GM19239 (cell line): Measurements from ENCODE around the gene RPS16.
A peak's percentile ranks its signal among the peaks of the same experiment; 100 is the strongest.
"Not testable (repeated sequence)": the region's sequence is repeated elsewhere in the genome, so short reads cannot be mapped to it uniquely, and the experiment has no call there.

Source experiments
- DNase-seq: peaks from one replicate; pipeline ENCODE4 v3.0.0; 2011; ENCODE audit warnings: low spot score; ENCODE audit not compliant: insufficient read length
- FAIRE-seq: peaks from 2 replicates; lab custom pipeline; 2011; peaks lifted over from hg19 to GRCh38; lab: Jason Lieb, UNC

The RPS16 gene

DNA sequence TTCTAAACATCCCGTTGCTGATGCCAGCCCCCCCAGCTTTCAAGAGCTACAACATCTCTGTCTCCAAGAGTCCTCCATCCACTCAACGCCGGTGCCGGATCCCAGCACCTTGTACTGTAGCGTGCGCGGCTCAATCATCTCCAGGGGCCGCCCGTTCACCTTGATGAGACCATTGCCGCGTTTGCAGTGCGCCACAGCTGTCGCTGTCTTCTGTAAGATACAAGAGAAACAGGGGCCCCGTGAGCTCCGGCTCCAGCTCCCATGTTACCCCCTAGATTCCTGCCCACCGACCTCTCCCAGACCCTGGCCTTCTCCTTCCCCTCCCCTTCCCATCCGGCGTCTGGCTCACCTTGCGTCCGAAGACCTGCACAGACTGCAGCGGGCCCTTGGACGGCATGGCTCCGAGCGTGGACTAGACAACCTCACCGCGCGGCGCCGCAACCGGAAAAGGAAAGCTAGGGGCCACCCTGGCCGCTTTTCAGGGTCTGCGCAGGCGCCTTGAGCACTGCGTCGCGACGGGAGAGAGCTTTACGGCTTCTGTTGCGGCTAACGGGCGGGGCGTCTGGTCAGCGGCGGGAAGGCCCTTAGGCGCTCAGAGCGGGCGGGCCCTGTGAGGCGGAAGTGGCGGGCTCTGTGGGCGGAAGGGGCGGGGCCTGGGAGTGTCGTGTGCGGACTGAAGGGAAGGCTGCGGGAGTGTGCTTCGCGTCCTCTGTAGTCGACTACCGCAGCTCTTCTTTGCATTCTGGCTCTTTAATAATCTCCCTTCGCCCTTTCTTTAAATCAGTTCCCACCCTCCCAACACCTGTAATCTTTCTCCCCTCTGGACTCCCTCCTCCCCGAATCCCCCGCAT lies at the start of gene RPS16:
Gene RPS16 (minus strand): TSS at position 451 of the 851 bp plus-strand sequence. CDS start 54 bp downstream, at position 397.
- DNase-seq (peak; percentile 73), FAIRE-seq (peak; percentile 97)

DNA sequence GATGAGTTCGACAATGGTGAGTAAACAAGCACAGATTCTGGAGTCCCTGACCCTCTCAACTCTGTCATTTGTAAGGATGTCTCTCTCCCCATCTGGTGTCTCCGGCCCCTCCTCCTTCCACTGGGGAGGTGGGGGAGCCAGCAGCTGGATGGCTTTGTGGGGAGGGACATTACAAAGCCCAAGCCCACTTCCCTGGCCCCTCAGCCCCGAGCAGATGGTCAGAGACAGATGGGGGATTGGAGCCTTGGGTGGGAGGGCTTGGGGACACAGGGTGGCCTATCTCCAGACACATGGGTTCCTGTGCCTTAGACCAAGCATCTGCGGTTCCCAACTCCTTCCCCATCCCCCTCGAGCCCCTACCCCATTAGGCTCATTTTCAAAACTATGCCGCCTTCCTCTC lies 47.4 kb upstream of the RPS16 start:
- FAIRE-seq (no peak), DNase-seq (no peak)

DNA sequence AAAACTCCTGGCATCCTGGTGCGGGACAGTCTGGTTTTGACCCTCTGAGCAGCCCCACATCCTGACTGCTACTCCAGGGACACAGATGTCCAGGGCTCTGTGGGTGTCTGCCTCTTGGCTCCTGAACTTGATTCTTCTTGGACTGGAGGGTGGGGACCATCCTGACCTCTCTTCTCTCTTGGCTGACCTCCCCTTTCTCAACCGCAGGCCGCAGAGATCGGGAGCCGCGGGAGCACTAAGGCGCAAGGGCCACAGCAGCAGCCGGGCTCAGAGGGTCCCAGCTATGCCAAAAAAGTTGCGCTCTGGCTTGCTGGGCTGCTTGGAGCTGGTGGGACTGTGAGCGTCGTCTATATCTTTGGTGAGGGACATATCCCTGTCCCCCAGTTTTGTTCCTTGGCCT lies 45.9 kb upstream of the RPS16 start:
- DNase-seq (no peak), FAIRE-seq (no peak)

DNA sequence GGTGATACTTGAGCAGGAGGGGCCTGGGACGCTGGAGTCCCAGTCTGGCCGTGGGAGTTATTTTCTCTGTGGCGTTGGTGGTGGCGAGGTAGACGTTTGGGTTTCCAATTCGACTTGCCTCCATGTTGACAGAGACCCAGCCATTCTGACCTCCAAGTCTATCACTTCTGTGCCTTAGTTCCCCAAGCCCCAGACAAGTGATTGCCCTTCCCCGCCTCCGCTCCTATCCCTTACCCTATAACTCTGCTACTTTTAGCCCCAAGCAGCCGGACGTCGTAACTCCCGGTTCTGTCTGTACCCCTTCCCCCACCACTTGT lies 45.4 kb upstream of the RPS16 start:
- no peak for DNase-seq

DNA sequence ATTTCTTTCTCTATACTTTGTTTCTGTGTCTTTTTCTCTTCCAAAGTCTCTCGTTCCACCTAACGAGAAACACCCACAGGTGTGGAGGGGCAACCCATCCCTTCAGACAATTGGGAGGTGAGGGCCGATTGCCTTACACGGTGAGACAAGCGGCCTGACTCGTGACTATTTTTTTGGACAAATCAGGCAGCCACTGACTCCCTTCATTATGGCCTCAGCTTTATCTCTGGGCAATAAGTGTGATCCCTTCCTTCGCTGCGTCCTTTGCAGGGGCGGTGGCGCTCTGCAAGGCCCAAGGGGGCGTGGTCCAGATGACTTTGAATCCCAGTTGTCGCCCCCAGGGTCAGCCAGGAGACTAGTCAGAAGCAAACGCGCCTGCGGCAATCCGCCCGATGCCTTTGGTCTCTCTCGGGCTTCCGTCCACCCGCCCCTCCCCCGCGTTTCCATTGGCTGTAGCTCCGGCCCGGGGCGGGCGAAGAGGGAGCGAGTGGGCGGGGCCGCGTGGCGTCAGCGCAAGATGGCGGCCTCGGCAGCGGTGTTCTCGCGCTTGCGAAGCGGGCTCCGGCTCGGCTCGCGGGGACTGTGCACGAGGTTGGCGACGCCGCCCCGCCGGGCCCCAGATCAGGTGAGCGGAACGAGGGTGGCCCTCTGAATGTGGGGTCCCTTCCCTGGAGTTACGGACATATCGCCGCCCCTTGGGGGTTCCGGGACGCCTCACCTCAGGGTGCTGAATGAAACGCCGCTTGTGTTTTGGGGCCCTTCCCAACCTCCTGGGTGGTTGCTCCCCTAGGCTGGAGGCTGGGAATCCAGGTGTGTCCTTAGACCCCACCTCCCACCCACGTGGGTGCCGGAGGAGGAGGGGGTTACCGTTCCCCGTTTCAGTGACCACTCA lies 44.8 kb upstream of the RPS16 start, which contains the start of gene TIMM50:
Gene TIMM50 (plus strand): TSS at position 502 of the 892 bp plus-strand sequence. CDS start 16 bp downstream, at position 518.
- DNase-seq (peak; percentile 88), FAIRE-seq (peak; percentile 97)

More for the DNA sequence above, 45.4 kb upstream of the RPS16 start:
- no peak for FAIRE-seq

DNA sequence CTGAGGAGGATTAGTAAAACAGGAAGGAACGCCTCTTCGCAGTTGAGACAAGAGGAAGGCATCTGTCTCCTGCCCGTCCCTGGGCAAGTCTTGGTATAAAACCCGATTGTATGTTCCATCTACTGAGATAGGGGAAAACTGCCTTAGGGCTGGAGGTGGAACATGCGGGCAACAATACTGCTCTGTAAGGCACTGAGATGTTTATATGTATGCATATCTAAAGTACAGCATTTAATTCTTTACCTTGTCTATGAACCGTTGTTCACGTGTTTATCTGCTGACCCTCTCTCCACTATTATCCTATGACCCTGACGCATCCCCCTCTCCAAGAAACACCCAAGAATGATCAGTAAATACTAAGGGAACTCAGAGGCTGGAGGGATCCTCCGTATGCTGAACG lies 44.2 kb upstream of the RPS16 start:
- no peak for FAIRE-seq
- DNase-seq = no peak

DNA sequence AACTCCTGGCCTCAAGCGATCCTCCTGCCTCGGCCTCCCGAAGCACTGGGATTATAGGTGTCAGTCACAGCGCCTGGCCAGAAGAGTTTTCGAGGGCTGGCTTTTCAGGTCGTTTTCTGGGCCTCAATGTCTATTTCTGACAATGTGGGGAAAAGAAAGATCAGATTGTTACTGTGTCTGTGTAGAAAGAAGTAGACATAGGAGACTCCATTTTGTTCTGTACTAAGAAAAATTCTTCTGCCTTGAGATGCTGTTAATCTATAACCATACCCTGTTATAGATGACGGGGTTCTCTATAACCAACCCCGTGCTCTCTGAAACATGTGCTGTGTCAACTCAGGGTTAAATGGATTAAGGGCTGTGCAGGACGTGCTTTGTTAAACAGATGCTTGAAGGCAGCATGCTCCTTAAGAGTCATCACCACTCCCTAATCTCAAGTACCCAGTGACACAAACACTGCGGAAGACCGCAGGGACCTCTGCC lies 43.6 kb upstream of the RPS16 start:
- not testable (repeated sequence) for FAIRE-seq, DNase-seq

DNA sequence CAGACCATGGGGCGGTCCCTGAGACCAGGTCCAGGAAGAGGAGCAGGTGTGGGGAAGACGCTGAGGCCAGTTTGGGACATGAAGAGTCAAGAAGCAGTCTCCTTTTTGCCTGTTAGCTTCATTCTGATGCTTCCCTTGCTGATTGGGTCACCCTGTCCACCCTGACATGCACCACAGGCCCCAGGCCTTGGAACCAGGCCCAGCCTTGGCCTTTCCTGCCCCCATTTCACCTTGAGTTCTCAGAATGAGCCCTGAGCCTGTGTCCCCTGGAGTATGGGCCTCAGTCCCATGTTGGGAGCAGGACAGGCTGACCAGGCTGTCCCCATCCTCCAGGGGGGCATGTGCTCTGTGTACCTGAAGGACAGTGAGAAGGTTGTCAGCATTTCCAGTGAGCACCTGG lies 40.0 kb upstream of the RPS16 start:
- FAIRE-seq = no peak
- DNase-seq = no peak

DNA sequence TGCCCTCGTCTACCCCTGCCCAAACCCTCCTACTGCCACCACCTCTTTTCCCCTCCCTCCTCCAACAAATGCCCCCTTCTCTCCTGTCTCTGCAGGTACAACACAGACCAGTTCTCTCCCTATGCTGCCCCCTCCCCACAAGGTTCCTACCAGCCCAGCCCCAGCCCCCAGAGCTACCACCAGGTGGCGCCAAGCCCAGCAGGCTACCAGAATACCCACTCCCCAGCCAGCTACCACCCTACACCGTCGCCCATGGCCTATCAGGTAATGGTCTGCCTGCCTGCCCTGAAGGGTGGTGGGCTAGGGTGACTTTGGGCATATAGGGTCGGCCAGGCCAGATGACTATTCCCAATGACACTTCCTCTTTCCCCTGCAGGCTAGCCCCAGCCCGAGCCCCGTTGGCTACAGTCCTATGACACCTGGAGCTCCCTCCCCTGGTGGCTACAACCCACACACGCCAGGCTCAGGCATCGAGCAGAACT lies 38.4 kb upstream of the RPS16 start:
- DNase-seq = no peak
- FAIRE-seq = no peak

DNA sequence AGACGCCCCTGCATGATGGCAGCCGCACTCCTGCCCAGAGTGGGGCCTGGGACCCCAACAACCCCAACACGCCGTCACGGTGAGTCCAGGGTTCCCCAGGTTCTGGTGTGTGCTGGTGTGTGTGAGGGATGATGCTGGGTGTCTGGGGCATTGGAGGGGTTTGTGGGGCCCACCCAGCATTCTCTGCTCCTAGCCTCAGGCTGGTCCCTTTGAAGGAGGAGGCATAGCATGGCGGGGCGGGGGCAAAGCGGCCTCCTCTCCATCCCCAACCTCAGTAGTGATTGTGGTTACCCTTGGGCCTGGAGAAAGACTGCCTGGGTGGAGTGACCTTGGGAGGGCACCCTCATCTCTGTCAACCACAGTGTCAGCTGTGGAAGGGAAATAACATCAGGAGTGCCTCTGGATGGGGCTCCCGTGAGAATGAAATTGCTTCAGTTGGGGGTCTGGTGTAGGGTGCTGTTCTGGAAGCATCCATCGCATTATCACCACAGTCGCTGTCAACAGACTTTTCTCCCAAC lies 37.8 kb upstream of the RPS16 start:
- DNase-seq (no peak), FAIRE-seq (no peak)

DNA sequence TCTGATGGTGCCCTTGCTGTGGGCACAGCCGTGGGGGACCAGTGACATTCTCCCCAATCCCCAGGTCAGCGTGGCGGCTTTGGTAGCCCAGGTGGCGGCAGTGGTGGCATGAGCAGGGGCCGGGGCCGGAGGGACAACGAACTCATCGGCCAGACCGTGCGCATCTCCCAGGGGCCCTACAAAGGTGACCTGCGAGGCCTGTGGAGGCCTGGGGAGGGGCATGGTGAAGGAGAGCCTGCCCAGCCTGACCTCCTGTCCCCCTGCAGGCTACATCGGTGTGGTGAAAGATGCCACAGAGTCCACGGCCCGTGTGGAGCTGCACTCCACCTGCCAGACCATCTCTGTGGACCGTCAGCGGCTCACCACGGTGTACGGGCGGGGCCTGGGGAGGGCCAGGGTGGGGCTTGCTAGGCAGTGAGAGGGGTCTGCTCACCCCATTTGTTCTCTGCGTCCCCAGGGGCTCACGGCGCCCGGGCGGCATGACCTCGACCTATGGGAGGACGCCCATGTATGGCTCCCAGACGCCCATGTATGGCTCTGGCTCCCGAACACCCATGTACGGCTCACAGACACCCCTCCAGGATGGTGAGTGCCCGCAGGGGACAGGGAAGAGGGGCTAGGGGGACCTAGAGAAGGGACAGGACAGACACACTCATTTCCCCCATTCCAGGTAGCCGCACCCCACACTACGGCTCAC lies 37.1 kb upstream of the RPS16 start:
- FAIRE-seq (no peak), DNase-seq (no peak)

DNA sequence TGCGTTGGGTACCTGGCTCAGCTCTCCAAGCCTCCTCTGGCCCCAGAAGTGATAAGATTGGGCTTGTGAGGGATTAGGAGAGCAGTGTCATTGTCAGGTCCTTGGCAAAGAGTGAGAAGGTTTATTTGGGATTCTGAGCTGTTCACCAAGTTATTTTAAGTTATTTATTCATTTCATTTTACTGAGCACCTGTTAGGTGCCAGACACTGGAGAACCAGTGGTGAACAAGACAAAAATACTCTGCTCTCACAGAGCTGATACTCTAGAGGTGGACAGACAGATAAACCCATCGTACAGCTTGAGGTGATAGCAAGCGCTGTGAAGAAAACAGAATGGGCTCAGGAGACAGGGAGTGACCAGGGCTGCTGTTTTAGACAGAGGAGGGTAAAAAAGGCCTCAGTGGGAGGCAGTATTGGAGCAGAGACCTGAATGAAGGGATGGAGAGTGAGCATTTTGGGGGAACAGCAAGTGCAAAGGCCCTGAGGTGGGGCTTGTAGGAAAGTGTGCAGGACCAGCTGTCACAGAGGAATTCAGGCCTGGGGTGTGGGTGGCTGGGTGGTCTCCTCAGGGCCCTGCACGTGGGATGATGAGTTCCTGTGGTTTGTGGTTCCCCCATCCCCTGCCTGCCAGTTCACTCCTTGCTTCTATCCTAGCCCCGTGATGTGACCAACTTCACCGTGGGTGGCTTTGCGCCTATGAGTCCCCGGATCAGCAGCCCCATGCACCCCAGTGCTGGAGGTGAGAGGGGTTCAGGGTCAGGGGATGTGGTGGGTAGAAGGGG lies 36.2 kb upstream of the RPS16 start:
- DNase-seq = no peak
- no peak for FAIRE-seq

DNA sequence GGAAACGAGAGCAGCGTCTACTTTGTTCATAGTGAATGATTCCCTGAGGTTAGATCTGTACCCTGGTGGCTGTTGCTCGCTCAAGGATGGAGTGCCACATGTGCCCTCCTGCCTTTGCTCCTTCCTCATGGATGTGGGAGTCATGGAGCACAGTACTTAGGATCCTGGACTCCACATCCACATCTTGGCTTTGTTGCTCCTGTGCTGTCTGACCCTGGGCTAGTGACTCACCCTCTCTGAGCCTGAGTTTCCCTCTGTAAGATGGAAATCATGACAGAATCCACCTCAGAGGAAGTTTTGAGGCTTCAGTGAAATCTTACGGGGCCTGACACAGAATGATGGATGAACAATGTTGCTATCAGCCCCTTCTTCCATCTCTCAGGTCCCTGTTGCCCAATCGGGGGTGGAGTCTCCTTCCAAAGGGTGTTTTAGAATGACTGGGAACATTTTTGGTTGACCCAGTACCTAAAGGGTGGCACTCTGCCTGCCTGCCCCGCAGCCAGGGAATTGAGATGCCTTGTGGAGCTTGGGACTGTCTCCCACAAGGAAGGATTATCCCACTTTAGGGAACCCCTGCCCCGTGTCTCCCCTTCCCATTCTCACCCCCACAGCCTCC lies 35.1 kb upstream of the RPS16 start:
- no peak for FAIRE-seq

DNA sequence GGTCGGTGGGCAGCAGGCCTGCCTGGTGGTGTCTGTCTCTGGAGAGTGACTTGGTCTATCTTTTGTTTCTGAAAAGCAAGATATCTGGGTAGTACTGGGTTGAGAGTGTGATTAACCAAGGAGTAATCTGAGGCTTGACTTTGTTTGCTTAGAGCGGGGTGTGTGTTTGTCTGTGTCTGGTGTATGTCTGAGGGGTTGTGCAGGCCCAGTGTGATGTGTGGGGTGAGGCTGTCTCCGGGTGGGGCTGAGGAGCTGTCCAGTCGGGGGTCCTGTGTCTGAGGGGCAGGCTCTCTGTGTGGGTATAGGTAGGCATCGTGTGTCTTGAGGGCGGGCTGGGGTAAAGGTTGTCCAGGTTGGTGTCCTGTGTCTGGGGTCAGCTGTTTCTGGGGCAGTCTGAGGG lies 33.8 kb upstream of the RPS16 start:
- DNase-seq (no peak), FAIRE-seq (no peak)

More for the DNA sequence above, 35.1 kb upstream of the RPS16 start:
- no peak for DNase-seq

DNA sequence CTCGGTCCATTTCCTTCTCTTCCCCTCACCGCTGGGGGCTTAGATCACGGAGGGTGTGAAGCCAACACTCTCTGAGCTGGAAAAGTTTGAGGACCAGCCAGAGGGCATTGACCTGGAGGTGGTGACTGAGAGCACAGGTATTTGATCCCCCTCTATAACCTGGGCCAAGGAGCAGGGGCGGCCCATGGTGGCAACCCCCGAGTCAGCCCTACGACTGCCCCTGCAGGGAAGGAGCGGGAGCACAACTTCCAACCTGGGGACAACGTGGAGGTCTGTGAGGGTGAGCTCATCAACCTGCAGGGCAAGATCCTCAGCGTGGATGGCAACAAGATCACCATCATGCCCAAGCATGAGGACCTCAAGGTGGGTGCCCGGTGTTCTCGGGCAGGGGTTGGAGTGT lies 33.3 kb upstream of the RPS16 start:
- FAIRE-seq (no peak), DNase-seq (no peak)

DNA sequence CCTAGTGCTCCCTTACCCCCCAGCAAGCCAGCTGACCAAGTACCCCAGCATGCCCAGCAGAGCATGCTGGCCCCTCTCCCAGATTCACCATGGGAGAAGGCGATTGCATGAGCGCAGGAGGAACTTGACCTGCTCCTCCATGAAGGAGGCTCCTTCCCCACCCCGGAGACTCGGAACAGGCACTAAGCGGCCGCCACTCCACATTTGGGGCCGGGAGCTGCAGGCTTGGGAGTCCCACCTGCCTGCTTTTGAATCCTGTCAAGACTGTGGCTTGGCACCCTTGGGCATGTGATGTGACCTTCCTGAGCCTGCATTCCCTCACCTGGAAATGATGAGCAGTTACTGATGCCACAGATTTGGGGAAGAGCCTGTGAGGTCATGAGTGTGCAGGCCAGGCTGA lies 32.2 kb upstream of the RPS16 start:
- DNase-seq (no peak), FAIRE-seq (no peak)

DNA sequence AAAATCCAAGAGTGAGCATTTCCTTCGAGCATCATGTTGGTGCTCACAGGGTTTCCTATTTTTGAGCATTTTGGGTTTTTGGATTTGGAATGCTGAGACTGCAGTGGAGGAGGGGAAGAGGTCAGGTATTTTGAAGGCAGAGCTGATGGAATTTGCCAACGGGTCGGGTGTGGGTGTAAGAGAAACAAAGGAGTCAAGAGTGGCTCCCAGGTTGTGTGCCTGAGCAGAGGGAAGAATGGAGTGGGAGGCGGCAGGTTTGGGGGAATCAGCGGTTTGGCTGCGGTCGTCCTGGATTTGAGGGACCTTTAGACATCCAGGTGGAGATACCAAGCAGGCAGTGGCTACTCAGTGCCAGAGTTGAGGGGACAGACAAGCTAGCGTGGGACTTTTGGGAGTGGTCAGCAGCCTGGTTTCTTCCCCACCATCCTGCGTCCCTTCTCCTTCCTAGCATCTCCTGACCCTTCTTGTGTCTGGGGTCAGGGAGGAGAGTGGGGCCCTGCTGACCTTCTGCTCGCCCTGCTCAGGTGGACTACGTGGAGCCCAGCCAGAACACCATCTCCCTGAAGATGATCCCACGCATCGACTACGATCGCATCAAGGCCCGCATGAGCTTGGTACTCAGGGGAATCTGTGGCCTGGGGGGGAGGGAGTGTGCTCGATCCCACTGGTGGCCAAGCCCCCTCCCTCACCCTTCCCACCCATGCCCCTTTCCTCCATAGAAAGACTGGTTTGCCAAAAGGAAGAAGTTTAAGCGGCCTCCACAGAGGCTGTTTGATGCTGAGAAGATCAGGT lies 30.4 kb upstream of the RPS16 start:
- FAIRE-seq (no peak), DNase-seq (no peak)

DNA sequence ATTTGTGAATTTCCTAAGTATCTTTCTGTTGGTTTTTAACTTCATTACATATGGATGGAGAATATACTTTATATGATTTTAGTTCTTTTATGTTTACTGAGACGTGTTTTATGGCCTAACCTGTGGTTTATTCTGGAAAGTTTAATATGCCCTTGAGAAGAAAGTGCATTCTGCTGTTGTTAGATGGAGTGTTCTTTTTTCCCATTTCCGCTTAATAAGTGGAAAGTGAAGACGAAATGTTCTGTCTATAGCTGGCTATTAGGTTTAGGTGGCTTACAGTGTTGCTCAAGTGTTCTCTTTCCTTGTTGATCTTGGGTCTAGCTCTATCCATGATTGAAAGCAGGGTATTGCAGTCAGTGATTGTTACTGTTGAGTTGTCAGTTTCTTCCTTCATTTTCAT lies 27.7 kb upstream of the RPS16 start:
- DNase-seq (no peak), FAIRE-seq (no peak)
